HepG2 (cell line): ENCODE measurements around the gene KRT17. TPM values are rescaled to one million over a fixed set of nuclear protein-coding genes. Genes with fewer than 3 reads are reported as not detected.

ENCODE experiments used
- ATAC-seq: fragments of 200-7000 bp; cut with Tn5 transposase; 3 replicates; pipeline ENCODE4 v1.9.1; 2020; ENCODE audit warnings: mild to moderate bottlenecking, moderate library complexity
- BruUV-seq: library from RNA; stranded (reverse); fragments of 400-500 nt; replicated peaks from 2 replicates; lab custom pipeline; 2021; lab: Mats Ljungman, UMichigan
- CTCF ChIA-PET: fragments of 300-600 bp; formaldehyde crosslinking; extraction: SDS; loops from one replicate; lab custom pipeline; 2021; ENCODE audit warnings: low total read pairs, inconsistent platforms, low intra/inter-chr PET ratio; lab: Yijun Ruan, JAX
- POLR2A ChIA-PET: fragments of 350-600 bp; sonication (Branson Sonifier 250); formaldehyde crosslinking; loops from one replicate; lab custom pipeline; 2020; ENCODE audit warnings: antibody characterized with exemption, inconsistent platforms; lab: Yijun Ruan, JAX
- DNase-seq: peaks from one replicate; pipeline ENCODE4 v3.0.0-alpha.2; 2015; ENCODE audit warnings: low spot score
- FAIRE-seq: peaks from 3 replicates; lab custom pipeline; 2011; peaks lifted over from hg19 to GRCh38; lab: Jason Lieb, UNC
- H2AFZ ChIP-seq: one replicate; pipeline ENCODE4 v1.6.1; 2011; ENCODE audit warnings: low read length, inconsistent platforms
- H3K27ac ChIP-seq: fragments of 300-600 bp; 3 replicates; pipeline ENCODE4 v1.8.0; 2011; ENCODE audit warnings: mixed run types, mild to moderate bottlenecking, mixed read lengths, low read length, inconsistent platforms; ENCODE audit not compliant: insufficient read depth; ENCODE audit errors: extremely low read length
- H3K27me3 ChIP-seq, 2 experiments: fragments of 200-600 bp in 1 of 2; 2 replicates in 1 of 2; 3 replicates in 1 of 2; pipeline versions ENCODE4 v1.6.0 to v1.8.0; 2011; ENCODE audit warnings: low read length in 2 of 2, mild to moderate bottlenecking in 2 of 2, moderate library complexity in 2 of 2, inconsistent platforms in 1 of 2; ENCODE audit not compliant: insufficient read depth in 2 of 2, control insufficient read depth in 1 of 2
- H3K36me3 ChIP-seq, 2 experiments: fragments of 200-600 bp in 1 of 2; replicated peaks in 1 of 2; 2 replicates in 1 of 2; 3 replicates in 1 of 2; pipeline versions ENCODE4 v1.5.1 to v1.8.0; 2011; ENCODE audit warnings: low read length in 2 of 2, inconsistent platforms in 1 of 2; ENCODE audit not compliant: insufficient read depth in 2 of 2, control insufficient read depth in 1 of 2
- H3K4me1 ChIP-seq: 2 replicates; pipeline ENCODE4 v1.5.1; 2012; ENCODE audit warnings: low read length, inconsistent platforms; ENCODE audit not compliant: insufficient read depth
- H3K4me2 ChIP-seq: 2 replicates; pipeline ENCODE4 v1.6.0; 2011; ENCODE audit warnings: low read depth, low read length, inconsistent platforms
- H3K4me3 ChIP-seq, 3 experiments: fragments of 200-600 bp in 1 of 3; sonication (generic), shearing (Covaris generic) in 1 of 3; replicated peaks in 1 of 3; 2 replicates each; pipeline ENCODE4 v1.5.1; 2011 to 2016; ENCODE audit warnings: low read length in 3 of 3, inconsistent platforms in 2 of 3, low read depth in 2 of 3, mild to moderate bottlenecking in 2 of 3, control low read depth in 1 of 3, mixed read lengths in 1 of 3; ENCODE audit not compliant: insufficient read depth in 1 of 3
- H3K79me2 ChIP-seq: one replicate; pipeline ENCODE4 v1.6.1; 2011; ENCODE audit warnings: low read length, inconsistent platforms; ENCODE audit not compliant: insufficient read depth
- H3K9ac ChIP-seq: 2 replicates; pipeline ENCODE4 v1.6.0; 2011; ENCODE audit warnings: mild to moderate bottlenecking, low read depth, low read length, inconsistent platforms; ENCODE audit not compliant: insufficient read depth
- H3K9me3 ChIP-seq: 2 replicates; pipeline ENCODE4 v1.5.1; 2012; ENCODE audit warnings: mild to moderate bottlenecking, low read length
- H4K20me1 ChIP-seq: 2 replicates; pipeline ENCODE4 v1.6.0; 2011; ENCODE audit warnings: inconsistent platforms, mild to moderate bottlenecking, low read length, moderate library complexity; ENCODE audit not compliant: insufficient read depth
- CBX1 ChIP-seq: IDR thresholded peaks from one replicate; pipeline ENCODE4 v1.6.1; 2016; ENCODE audit warnings: antibody characterized with exemption, low read depth
- CHD2 ChIP-seq: IDR thresholded peaks from 2 replicates; pipeline ENCODE4 v1.6.1; 2011; ENCODE audit warnings: low read depth, low read length, improper control_type of control experiment
- DMAP1 ChIP-seq: IDR thresholded peaks from 2 replicates; pipeline ENCODE4 v1.6.1; 2016
- JARID2 ChIP-seq: sonication (generic); formaldehyde crosslinking; IDR thresholded peaks from 2 replicates; pipeline ENCODE4 v1.8.1; 2023; ENCODE audit warnings: missing genetic modification reagents, inconsistent platforms; ENCODE audit not compliant: insufficient replicate concordance
- KDM2A ChIP-seq: sonication (generic); formaldehyde crosslinking; IDR thresholded peaks from 2 replicates; pipeline ENCODE4 v1.4.0; 2020; ENCODE audit warnings: low read depth, missing genetic modification reagents, borderline replicate concordance
- ZNF17 ChIP-seq: sonication (generic); formaldehyde crosslinking; IDR thresholded peaks from 2 replicates; pipeline ENCODE4 v1.5.0; 2020; ENCODE audit warnings: mild to moderate bottlenecking, missing genetic modification reagents
- ZNF605 ChIP-seq: sonication (generic); formaldehyde crosslinking; IDR thresholded peaks from 2 replicates; pipeline ENCODE4 v1.8.0; 2022; ENCODE audit warnings: mild to moderate bottlenecking, missing genetic modification reagents
- WGBS: methylation state at CpG from one replicate; pipeline ENCODE4 v1.1.6; 2017; ENCODE audit warnings: low lambda C conversion rate; 5-methylcytosine and 5-hydroxymethylcytosine counted together
- in situ Hi-C: cut with HindIII; loops from 2 replicates; pipeline ENCODE4 v1.10.0; 2017; ENCODE audit warnings: low pct_unique_long_range_greater_than_20kb; ENCODE audit not compliant: extremely low pct_ligation_motif_present
- intact Hi-C: fragments of 100-400 bp; cut with micrococcal nuclease; formaldehyde crosslinking; loops from one replicate; pipeline ENCODE4 v1.10.0; 2022; ENCODE audit not compliant: unreplicated experiment
- polyA plus RNA-seq, 8 experiments: library from polyadenylated mRNA; depleted of rRNA in 3 of 8; stranded (reverse) in 7 of 8; unstranded in 1 of 8; fragments of >200 nt; fragmentation: Illumina TruSeq in 4 of 8; extraction: Trizol in 4 of 8; gene quantifications; 2 replicates each; pipeline versions ENCODE4 v1.2.1 to v1.2.3, GENCODE V29; 2011 to 2016; ENCODE audit warnings: low read depth in 4 of 8, missing spikeins in 1 of 8, mixed read lengths in 1 of 8; ENCODE audit not compliant: insufficient read depth in 1 of 8
- total RNA-seq, 5 experiments: library from RNA; depleted of rRNA; stranded (reverse); fragments of >200 nt; fragmentation: Illumina TruSeq; extraction: Trizol; gene quantifications; 2 replicates each; pipeline ENCODE4 v1.2.3, GENCODE V29; 2016; ENCODE audit warnings: low read depth in 1 of 5
- TF ChIP-seq, protein P1 (sequence below): fragments of 450-650 bp; IDR thresholded peaks from 2 replicates; pipeline ENCODE4 v1.6.1; 2017
- TF ChIP-seq, protein P2 (sequence below): sonication (generic); formaldehyde crosslinking; IDR thresholded peaks from 2 replicates; pipeline ENCODE4 v1.8.0; 2022; ENCODE audit warnings: mild to moderate bottlenecking, missing genetic modification reagents
- TF ChIP-seq, protein P3 (sequence below): sonication (generic); formaldehyde crosslinking; IDR thresholded peaks from 2 replicates; pipeline ENCODE4 v1.5.0; 2020; ENCODE audit warnings: missing genetic modification reagents
- TF ChIP-seq, protein P4 (sequence below): sonication (generic); formaldehyde crosslinking; IDR thresholded peaks from 2 replicates; pipeline ENCODE4 v1.4.0; 2020; ENCODE audit warnings: low read depth, mild to moderate bottlenecking, missing genetic modification reagents
- TF ChIP-seq, protein P5 (sequence below): sonication (generic); formaldehyde crosslinking; IDR thresholded peaks from 2 replicates; pipeline ENCODE4 v1.4.0; 2020; ENCODE audit warnings: missing genetic modification reagents, low read depth, mild to moderate bottlenecking, borderline replicate concordance
- TF ChIP-seq, protein P6 (sequence below): sonication (generic); formaldehyde crosslinking; IDR thresholded peaks from 2 replicates; pipeline ENCODE4 v1.8.1; 2022; ENCODE audit warnings: mild to moderate bottlenecking, missing genetic modification reagents
- TF ChIP-seq, protein P7 (sequence below): IDR thresholded peaks from 2 replicates; pipeline ENCODE4 v1.6.1; 2016; ENCODE audit warnings: low read depth, borderline replicate concordance

KRT17 gene
- total and polyA plus RNA-seq, 2 of the 13 experiments (the other 11 are each of a cell fraction or from before 2014, with no cell fraction given): 0.38 to 0.82 TPM

DNA sequence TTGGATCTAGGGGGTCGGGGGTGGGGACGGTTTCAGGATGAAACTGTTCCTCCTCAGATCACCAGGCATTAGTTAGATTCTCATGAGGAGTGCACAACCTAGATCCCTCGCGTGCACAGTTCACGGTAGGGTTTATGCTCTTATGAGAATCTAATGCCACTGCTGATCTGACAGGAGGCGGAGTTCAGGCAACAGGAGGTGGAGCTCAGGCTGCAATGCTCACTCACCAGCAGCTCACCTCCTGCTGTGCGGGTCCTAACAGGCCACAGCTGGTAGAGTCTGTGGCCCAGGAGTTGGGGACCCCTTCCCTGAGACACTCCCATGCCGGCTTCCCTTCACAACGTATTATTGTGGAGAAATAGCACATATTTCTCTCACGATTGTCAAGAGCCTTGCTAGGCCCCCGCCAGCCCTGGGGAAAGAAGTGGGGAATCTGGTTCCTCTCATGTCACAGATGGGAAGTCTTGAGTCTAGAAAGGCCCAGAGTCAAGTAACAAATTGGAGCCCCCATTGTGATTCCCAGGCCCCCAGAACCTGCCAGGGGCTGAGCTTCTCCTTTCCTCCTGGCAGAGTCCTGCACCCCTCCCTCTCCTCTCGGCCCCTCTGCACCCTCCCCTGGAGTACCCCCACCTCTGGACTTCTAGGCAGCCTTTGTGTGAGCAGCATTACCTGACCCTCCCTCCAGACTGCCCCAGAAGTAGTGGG, 31.6 kb downstream of the KRT17 start (continued):
- TF ChIP-seq, protein P1, sequence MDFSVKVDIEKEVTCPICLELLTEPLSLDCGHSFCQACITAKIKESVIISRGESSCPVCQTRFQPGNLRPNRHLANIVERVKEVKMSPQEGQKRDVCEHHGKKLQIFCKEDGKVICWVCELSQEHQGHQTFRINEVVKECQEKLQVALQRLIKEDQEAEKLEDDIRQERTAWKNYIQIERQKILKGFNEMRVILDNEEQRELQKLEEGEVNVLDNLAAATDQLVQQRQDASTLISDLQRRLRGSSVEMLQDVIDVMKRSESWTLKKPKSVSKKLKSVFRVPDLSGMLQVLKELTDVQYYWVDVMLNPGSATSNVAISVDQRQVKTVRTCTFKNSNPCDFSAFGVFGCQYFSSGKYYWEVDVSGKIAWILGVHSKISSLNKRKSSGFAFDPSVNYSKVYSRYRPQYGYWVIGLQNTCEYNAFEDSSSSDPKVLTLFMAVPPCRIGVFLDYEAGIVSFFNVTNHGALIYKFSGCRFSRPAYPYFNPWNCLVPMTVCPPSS: no peak
- TF ChIP-seq JARID2 (CRISPR knock-in tag) (no peak), DMAP1 (no peak)
- TF ChIP-seq, protein P2, sequence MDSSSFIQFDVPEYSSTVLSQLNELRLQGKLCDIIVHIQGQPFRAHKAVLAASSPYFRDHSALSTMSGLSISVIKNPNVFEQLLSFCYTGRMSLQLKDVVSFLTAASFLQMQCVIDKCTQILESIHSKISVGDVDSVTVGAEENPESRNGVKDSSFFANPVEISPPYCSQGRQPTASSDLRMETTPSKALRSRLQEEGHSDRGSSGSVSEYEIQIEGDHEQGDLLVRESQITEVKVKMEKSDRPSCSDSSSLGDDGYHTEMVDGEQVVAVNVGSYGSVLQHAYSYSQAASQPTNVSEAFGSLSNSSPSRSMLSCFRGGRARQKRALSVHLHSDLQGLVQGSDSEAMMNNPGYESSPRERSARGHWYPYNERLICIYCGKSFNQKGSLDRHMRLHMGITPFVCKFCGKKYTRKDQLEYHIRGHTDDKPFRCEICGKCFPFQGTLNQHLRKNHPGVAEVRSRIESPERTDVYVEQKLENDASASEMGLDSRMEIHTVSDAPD: no peak

DNA sequence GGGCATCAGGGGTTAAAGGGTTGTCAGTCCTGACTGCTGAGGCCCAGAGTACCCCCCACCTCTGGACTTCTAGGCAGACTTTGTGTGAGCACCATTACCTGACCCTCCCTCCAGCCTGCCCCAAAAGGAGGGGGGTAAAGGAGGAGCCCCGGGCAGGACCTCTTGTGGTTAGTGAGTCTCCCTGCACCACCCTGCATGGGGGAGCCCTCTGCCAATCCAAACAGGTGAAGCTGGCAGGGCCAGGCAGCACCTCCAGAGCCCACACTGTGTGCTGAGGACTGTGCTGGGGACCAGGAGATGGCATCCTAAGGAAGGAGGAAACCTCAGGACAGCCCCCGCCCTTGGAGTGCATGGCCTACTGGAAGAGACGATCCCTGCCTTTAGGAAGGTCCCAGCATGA, 35.1 kb downstream of the KRT17 start:
- ATAC-seq (no peak), FAIRE-seq (no peak), DNase-seq (no peak)
- intact Hi-C loops (no loop called here), in situ Hi-C loops (no loop called here)
- H3K27ac ChIP-seq: no peak overlapping the region
- H3K27me3 ChIP-seq: peaks cover 7 to 50% of the 10 kb centered on the region in 2 experiments; a peak in 3 of 5 replicates
- 0% methylated on average over 3 of the region's 3 CpGs for WGBS
- no peak overlapping the region for H3K4me3 ChIP-seq
- H3K4me1 ChIP-seq: no peaks in the 10 kb centered on the region
- H2AFZ ChIP-seq: no peak overlapping the region
- H4K20me1 ChIP-seq: no peaks in the 10 kb centered on the region
- H3K9me3 ChIP-seq: no peaks in the 10 kb centered on the region
- H3K9ac ChIP-seq: no peak overlapping the region
- no peak overlapping the region for H3K4me2 ChIP-seq
- H3K79me2 ChIP-seq: no peaks in the 10 kb centered on the region
- ChIA-PET POLR2A (no interaction called here), CTCF (no interaction called here)
- no TSS peak for BruUV-seq
- no peaks in the 10 kb centered on the region for H3K36me3 ChIP-seq
- TF ChIP-seq, protein P3, sequence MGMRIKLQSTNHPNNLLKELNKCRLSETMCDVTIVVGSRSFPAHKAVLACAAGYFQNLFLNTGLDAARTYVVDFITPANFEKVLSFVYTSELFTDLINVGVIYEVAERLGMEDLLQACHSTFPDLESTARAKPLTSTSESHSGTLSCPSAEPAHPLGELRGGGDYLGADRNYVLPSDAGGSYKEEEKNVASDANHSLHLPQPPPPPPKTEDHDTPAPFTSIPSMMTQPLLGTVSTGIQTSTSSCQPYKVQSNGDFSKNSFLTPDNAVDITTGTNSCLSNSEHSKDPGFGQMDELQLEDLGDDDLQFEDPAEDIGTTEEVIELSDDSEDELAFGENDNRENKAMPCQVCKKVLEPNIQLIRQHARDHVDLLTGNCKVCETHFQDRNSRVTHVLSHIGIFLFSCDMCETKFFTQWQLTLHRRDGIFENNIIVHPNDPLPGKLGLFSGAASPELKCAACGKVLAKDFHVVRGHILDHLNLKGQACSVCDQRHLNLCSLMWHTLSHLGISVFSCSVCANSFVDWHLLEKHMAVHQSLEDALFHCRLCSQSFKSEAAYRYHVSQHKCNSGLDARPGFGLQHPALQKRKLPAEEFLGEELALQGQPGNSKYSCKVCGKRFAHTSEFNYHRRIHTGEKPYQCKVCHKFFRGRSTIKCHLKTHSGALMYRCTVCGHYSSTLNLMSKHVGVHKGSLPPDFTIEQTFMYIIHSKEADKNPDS (CRISPR knock-in tag): no peak
- TF ChIP-seq, protein P4, sequence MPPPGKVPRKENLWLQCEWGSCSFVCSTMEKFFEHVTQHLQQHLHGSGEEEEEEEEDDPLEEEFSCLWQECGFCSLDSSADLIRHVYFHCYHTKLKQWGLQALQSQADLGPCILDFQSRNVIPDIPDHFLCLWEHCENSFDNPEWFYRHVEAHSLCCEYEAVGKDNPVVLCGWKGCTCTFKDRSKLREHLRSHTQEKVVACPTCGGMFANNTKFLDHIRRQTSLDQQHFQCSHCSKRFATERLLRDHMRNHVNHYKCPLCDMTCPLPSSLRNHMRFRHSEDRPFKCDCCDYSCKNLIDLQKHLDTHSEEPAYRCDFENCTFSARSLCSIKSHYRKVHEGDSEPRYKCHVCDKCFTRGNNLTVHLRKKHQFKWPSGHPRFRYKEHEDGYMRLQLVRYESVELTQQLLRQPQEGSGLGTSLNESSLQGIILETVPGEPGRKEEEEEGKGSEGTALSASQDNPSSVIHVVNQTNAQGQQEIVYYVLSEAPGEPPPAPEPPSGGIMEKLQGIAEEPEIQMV (CRISPR knock-in tag): no peak
- TF ChIP-seq CBX1: no peak
- no peak for TF ChIP-seq ZNF17 (CRISPR knock-in tag)
- no peak for TF ChIP-seq ZNF605 (CRISPR knock-in tag)
- TF ChIP-seq, protein P5, sequence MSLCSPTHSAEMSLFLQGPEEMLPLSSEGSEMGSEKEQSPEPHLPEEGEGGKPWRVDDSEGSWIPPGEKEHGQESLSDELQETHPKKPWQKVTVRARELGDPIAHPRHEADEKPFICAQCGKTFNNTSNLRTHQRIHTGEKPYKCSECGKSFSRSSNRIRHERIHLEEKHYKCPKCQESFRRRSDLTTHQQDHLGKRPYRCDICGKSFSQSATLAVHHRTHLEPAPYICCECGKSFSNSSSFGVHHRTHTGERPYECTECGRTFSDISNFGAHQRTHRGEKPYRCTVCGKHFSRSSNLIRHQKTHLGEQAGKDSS (CRISPR knock-in tag): no peak
- TF ChIP-seq, protein P6, sequence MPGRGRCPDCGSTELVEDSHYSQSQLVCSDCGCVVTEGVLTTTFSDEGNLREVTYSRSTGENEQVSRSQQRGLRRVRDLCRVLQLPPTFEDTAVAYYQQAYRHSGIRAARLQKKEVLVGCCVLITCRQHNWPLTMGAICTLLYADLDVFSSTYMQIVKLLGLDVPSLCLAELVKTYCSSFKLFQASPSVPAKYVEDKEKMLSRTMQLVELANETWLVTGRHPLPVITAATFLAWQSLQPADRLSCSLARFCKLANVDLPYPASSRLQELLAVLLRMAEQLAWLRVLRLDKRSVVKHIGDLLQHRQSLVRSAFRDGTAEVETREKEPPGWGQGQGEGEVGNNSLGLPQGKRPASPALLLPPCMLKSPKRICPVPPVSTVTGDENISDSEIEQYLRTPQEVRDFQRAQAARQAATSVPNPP: no peak
- TF ChIP-seq CHD2: no peak
- no peak for TF ChIP-seq KDM2A (CRISPR knock-in tag)
- TF ChIP-seq, protein P7, sequence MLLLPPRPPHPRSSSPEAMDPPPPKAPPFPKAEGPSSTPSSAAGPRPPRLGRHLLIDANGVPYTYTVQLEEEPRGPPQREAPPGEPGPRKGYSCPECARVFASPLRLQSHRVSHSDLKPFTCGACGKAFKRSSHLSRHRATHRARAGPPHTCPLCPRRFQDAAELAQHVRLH (CRISPR knock-in tag): no peak
